Measurements from ENCODE around the gene C3orf20.

The C3orf20 gene

GRCh38 chr3:14725564-14726440, 50.9 kb downstream of the C3orf20 start:
- no peaks in the 10 kb centered on the region for H3K79me2 ChIP-seq
- H3K9me3 ChIP-seq (ENCODE audit: control insufficient read depth, low read length) = no peaks in the 10 kb centered on the region
- no peak overlapping the region for H3K9ac ChIP-seq
- no peak overlapping the region for H2AFZ ChIP-seq
- no peak overlapping the region for H3K4me2 ChIP-seq (ENCODE audit: low read length)
- H3K27ac ChIP-seq = no peak overlapping the region
- H3K36me3 ChIP-seq (ENCODE audit: control insufficient read depth, insufficient read depth, low read length) = no peaks in the 10 kb centered on the region
- no peaks in the 10 kb centered on the region for H3K27me3 ChIP-seq (ENCODE audit: control insufficient read depth, insufficient read depth, low read length)
- TF ChIP-seq CTCF (IDR thresholded peaks at IDR 0.05) = no peak
- H3K4me3 ChIP-seq (ENCODE audit: low read depth, low read length) = no peak overlapping the region
- H3K4me1 ChIP-seq = no peaks in the 10 kb centered on the region

GRCh38 chr3:14726441-14726780, 51.5 kb downstream of the C3orf20 start:
- Histone ChIP-seq H3K27me3 (ENCODE audit: control insufficient read depth, insufficient read depth, low read length) (no peaks in the 10 kb centered on the region), H2AFZ (no peak overlapping the region), H3K9me3 (ENCODE audit: control insufficient read depth, low read length) (no peaks in the 10 kb centered on the region), H3K27ac (no peak overlapping the region), H3K4me2 (ENCODE audit: low read length) (no peak overlapping the region), H3K79me2 (no peaks in the 10 kb centered on the region), H3K36me3 (ENCODE audit: control insufficient read depth, insufficient read depth, low read length) (no peaks in the 10 kb centered on the region), H3K4me3 (ENCODE audit: low read depth, low read length) (no peak overlapping the region), H3K9ac (no peak overlapping the region), H3K4me1 (no peaks in the 10 kb centered on the region)
- no peak for TF ChIP-seq CTCF (IDR thresholded peaks at IDR 0.05)

GRCh38 chr3:14728113-14728512, 53.2 kb downstream of the C3orf20 start:
- Histone ChIP-seq H3K9me3 (ENCODE audit: control insufficient read depth, low read length) (no peaks in the 10 kb centered on the region), H3K9ac (no peak overlapping the region), H3K79me2 (no peaks in the 10 kb centered on the region), H3K27ac (no peak overlapping the region), H3K4me1 (no peaks in the 10 kb centered on the region), H3K36me3 (ENCODE audit: control insufficient read depth, insufficient read depth, low read length) (no peaks in the 10 kb centered on the region), H3K27me3 (ENCODE audit: control insufficient read depth, insufficient read depth, low read length) (no peaks in the 10 kb centered on the region), H3K4me2 (ENCODE audit: low read length) (no peak overlapping the region), H2AFZ (no peak overlapping the region), H3K4me3 (ENCODE audit: low read depth, low read length) (no peak overlapping the region)
- TF ChIP-seq CTCF (IDR thresholded peaks at IDR 0.05) = no peak

GRCh38 chr3:14730703-14731382, 55.9 kb downstream of the C3orf20 start:
- H3K79me2 ChIP-seq = no peaks in the 10 kb centered on the region
- H3K9ac ChIP-seq = no peak overlapping the region
- H3K4me1 ChIP-seq = no peaks in the 10 kb centered on the region
- H3K4me3 ChIP-seq (ENCODE audit: low read depth, low read length) = no peak overlapping the region
- H3K9me3 ChIP-seq (ENCODE audit: control insufficient read depth, low read length) = no peaks in the 10 kb centered on the region
- H2AFZ ChIP-seq = no peak overlapping the region
- no peaks in the 10 kb centered on the region for H3K36me3 ChIP-seq (ENCODE audit: control insufficient read depth, insufficient read depth, low read length)
- no peak overlapping the region for H3K27ac ChIP-seq
- H3K4me2 ChIP-seq (ENCODE audit: low read length) = no peak overlapping the region
- no peak for TF ChIP-seq CTCF (IDR thresholded peaks at IDR 0.05)
- no peaks in the 10 kb centered on the region for H3K27me3 ChIP-seq (ENCODE audit: control insufficient read depth, insufficient read depth, low read length)

Data from parathyroid adenoma (tissue), 2 donors.